IPS-20b (cell line): ENCODE data around the gene PHAF1.

Experiments used
- H3K27ac ChIP-seq: one replicate; pipeline ENCODE4 v1.5.1; 2013; ENCODE audit warnings: low read length
- H3K27me3 ChIP-seq: 2 replicates; pipeline ENCODE4 v1.6.1; 2013; ENCODE audit warnings: mild to moderate bottlenecking, low read length, inconsistent platforms; ENCODE audit not compliant: insufficient read depth
- H3K36me3 ChIP-seq: 2 replicates; pipeline ENCODE4 v1.6.1; 2013; ENCODE audit warnings: low read depth, mild to moderate bottlenecking, inconsistent platforms, low read length, moderate library complexity; ENCODE audit not compliant: insufficient read depth
- H3K4me1 ChIP-seq: 2 replicates; pipeline ENCODE4 v1.6.1; 2013; ENCODE audit warnings: mild to moderate bottlenecking, control low read depth, inconsistent platforms, low read length, moderate library complexity; ENCODE audit not compliant: insufficient read depth
- H3K4me3 ChIP-seq: 2 replicates; pipeline ENCODE4 v1.5.1; 2013; ENCODE audit warnings: mild to moderate bottlenecking, low read length, inconsistent platforms
- H3K9ac ChIP-seq: 2 replicates; pipeline ENCODE4 v1.6.1; 2013; ENCODE audit warnings: low read depth, mild to moderate bottlenecking, inconsistent platforms, low read length, moderate library complexity
- H3K9me3 ChIP-seq: 2 replicates; pipeline ENCODE4 v1.6.1; 2013; ENCODE audit warnings: mild to moderate bottlenecking, low read depth, low read length, inconsistent platforms; ENCODE audit not compliant: insufficient read depth

The PHAF1 gene

GRCh38 chr16:67087803-67088202 is 21.9 kb upstream of the PHAF1 start:
- no peaks in the 10 kb centered on the region for H3K36me3 ChIP-seq
- H3K27me3 ChIP-seq = no peaks in the 10 kb centered on the region
- H3K9me3 ChIP-seq = no peaks in the 10 kb centered on the region
- no peak overlapping the region for H3K4me3 ChIP-seq
- H3K4me1 ChIP-seq = no peaks in the 10 kb centered on the region
- no peak overlapping the region for H3K9ac ChIP-seq
- H3K27ac ChIP-seq = no peak overlapping the region

DNA sequence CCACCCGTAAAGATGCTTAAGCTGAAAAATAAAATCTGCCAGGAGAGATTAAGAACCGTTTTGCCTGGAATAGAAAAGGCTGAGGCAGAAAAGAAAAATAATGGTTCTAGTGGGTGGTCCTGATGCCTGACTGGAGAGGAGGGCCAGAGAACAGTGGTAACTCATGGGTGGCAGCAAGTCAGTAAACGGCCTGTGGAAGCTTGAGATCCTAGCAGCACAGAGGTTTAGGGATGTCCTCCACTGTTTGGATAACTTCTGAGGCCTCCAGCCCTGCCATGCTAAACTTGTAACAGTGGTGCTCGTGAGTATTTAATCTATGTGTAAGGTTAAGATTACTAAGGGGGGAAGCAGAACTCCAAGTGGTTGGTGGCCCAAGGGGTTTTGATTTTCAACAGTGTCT is 21.2 kb upstream of the PHAF1 start:
- Histone ChIP-seq H3K36me3 (no peaks in the 10 kb centered on the region), H3K27ac (no peak overlapping the region), H3K4me3 (no peak overlapping the region), H3K4me1 (no peaks in the 10 kb centered on the region), H3K9ac (no peak overlapping the region), H3K27me3 (no peaks in the 10 kb centered on the region), H3K9me3 (no peaks in the 10 kb centered on the region)

DNA sequence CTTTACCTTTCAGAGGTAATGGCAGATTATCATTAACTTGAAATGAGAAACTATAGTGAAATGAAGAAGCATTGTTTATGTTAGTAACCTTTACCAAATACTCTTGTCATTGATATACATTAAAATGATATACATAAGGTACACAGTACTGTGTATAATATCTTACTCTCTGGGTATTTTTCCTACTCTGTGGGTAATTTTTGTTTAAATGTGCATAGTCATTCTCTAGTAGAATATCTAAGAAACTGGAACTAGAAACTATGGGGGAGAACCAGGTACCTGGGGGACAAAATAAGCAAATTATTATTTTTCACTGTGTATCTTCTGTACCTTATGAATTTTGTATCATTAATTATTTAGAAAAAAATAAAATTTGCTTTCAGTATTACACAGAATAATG is 20.6 kb upstream of the PHAF1 start:
- Histone ChIP-seq H3K27ac (no peak overlapping the region), H3K36me3 (no peaks in the 10 kb centered on the region), H3K4me3 (no peak overlapping the region), H3K9ac (no peak overlapping the region), H3K9me3 (no peaks in the 10 kb centered on the region), H3K4me1 (no peaks in the 10 kb centered on the region), H3K27me3 (no peaks in the 10 kb centered on the region)

DNA sequence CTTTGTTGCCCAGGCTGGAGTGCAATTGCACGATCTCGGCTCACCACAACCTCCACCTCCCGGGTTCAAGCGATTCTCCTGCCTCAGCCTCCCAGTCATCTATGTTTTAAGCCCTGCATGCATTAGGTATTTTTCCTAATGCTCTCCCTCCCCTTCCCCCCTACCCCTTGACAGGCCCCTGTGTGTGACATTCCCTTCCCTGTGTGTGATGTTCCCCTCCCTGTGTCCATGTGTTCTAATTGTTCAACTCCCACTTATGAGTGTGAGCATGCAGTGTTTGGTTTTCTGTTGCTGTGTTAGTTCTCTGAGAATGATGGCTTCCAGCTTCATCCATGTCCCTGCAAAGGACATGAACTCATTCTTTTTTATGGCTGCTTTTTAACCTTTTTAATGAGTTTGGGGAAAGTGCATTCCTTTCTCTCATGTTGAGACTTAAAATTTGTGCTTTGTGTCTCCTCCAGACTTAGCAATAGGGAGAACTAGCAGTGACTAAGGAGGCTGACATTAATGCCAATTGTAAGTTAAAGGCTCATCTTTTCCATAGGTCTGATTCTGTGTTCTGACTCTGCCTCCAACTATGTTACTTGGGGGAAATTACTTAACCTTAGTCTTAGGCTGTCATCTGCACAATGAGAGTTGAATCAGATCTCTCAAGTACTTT is 17.7 kb upstream of the PHAF1 start:
- H3K36me3 ChIP-seq = no peaks in the 10 kb centered on the region
- H3K27me3 ChIP-seq = no peaks in the 10 kb centered on the region

GRCh38 chr16:67093098-67093726 is 16.5 kb upstream of the PHAF1 start:
- no peaks in the 10 kb centered on the region for H3K4me1 ChIP-seq

More for the DNA sequence above, 17.7 kb upstream of the PHAF1 start:
- Histone ChIP-seq H3K9me3 (no peaks in the 10 kb centered on the region), H3K4me3 (no peak overlapping the region), H3K4me1 (no peaks in the 10 kb centered on the region), H3K27ac (no peak overlapping the region), H3K9ac (no peak overlapping the region)

GRCh38 chr16:67098599-67098998 is 11.1 kb upstream of the PHAF1 start:
- H3K27ac ChIP-seq = no peak overlapping the region
- no peaks in the 10 kb centered on the region for H3K9me3 ChIP-seq
- peaks cover 7% of the 10 kb centered on the region for H3K36me3 ChIP-seq
- no peak overlapping the region for H3K4me3 ChIP-seq
- H3K4me1 ChIP-seq = no peaks in the 10 kb centered on the region
- no peak overlapping the region for H3K9ac ChIP-seq
- H3K27me3 ChIP-seq = no peaks in the 10 kb centered on the region

More at GRCh38 chr16:67093098-67093726, 16.5 kb upstream of the PHAF1 start:
- Histone ChIP-seq H3K9me3 (no peaks in the 10 kb centered on the region), H3K36me3 (no peaks in the 10 kb centered on the region), H3K4me3 (no peak overlapping the region), H3K27ac (no peak overlapping the region), H3K27me3 (no peaks in the 10 kb centered on the region), H3K9ac (no peak overlapping the region)

DNA sequence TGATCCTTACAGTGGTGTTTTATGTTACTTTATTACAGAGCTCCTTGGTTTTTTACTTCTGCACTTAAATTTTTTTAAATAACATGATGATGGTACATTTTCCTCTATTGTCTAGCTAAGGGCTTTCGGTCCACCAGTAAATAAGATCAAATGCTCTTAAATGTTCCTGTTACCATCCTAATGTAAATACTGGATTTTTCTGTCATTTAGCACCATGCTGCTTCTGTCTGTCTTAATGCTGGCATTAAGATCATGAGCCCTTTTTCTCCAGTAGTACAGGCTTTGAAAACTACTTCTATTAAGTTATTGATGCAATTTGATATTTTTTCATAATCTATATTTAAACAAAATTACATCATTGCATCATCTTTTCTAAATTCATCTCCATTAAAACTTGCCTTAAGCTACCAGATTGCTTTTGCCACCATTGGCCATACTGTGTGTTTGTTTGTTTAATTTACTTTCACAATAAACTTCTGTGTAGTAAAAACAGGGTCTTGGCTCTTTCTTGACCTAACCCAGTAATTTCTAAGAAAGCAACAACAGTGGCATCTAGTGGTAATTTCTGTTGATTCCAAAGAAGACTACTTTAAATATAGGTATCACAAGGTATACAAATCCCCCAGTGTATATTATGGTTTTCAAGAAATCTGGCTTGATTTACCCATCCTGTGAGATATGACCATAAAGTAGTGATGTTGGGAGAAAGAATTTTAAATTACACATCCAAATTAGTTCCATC is 9.0 kb upstream of the PHAF1 start:
- H3K9me3 ChIP-seq = no peaks in the 10 kb centered on the region
- no peak overlapping the region for H3K4me3 ChIP-seq
- H3K27me3 ChIP-seq = no peaks in the 10 kb centered on the region
- no peak overlapping the region for H3K27ac ChIP-seq
- no peaks in the 10 kb centered on the region for H3K4me1 ChIP-seq
- H3K9ac ChIP-seq = no peak overlapping the region
- H3K36me3 ChIP-seq = peaks cover 7% of the 10 kb centered on the region

- Histone ChIP-seq H3K9ac (no peak overlapping the region), H3K36me3 (peaks cover 7% of the 10 kb centered on the region), H3K27ac (no peak overlapping the region)
These were observed 8.2 kb upstream of the PHAF1 start for GRCh38 chr16:67101311-67102082.

DNA sequence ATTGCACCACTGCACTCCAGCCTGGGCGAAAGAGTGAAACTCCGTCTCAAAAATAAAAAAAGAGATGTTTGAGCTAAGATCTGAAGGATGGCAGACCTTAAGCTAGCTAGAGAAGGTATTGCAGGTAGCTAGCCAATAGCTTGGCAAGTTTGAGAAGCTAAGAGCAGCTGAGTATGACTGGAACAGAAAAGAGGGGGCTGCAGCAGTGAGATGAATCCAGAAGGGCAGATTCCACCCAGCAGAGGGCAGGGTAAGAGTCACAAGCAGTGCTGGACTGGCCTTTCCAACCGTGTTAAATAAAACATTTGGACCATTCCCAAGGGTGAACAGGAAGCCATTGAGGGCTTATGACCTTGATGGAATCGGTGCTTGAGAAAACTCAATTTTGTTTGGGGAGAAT is 5.7 kb upstream of the PHAF1 start:
- H3K4me1 ChIP-seq = no peaks in the 10 kb centered on the region

More at GRCh38 chr16:67101311-67102082, 8.2 kb upstream of the PHAF1 start:
- Histone ChIP-seq H3K9me3 (no peaks in the 10 kb centered on the region), H3K27me3 (no peaks in the 10 kb centered on the region), H3K4me3 (no peak overlapping the region), H3K4me1 (no peaks in the 10 kb centered on the region)

DNA sequence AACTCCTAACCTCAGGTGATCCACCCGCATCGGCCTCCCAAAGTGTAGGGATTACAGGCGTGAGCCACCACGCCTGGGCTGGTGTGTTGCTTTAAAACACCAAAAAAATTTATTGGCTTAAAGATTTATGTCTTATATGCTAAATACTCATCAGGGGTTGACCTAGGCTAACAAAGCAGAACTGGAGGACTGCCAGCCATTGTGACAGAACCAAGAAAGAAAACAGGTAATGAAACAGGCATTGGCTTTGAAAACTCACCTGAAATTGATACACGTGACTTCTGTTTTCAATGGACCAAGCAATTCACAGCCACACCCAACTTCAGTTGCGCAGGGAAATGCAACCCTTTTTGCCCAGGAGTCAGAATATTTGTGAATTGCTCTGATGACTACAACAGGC is 4.9 kb upstream of the PHAF1 start:
- peaks cover 5% of the 10 kb centered on the region; the same call in 1 of the 2 replicates for H3K36me3 ChIP-seq
- H3K27me3 ChIP-seq = peaks cover 9% of the 10 kb centered on the region; the same call in 1 of the 2 replicates
- no peaks in the 10 kb centered on the region for H3K4me1 ChIP-seq
- no peak overlapping the region for H3K27ac ChIP-seq
- no peak overlapping the region for H3K4me3 ChIP-seq
- no peaks in the 10 kb centered on the region for H3K9me3 ChIP-seq
- H3K9ac ChIP-seq = no peak overlapping the region

More for the DNA sequence above, 5.7 kb upstream of the PHAF1 start:
- H3K4me3 ChIP-seq = no peak overlapping the region
- H3K36me3 ChIP-seq = peaks cover 7% of the 10 kb centered on the region; the same call in 1 of the 2 replicates
- H3K27ac ChIP-seq = no peak overlapping the region
- H3K9ac ChIP-seq = no peak overlapping the region
- no peaks in the 10 kb centered on the region for H3K9me3 ChIP-seq
- peaks cover 8% of the 10 kb centered on the region; the same call in 1 of the 2 replicates for H3K27me3 ChIP-seq

- peaks cover 1% of the 10 kb centered on the region; the same call in 1 of the 2 replicates for H3K36me3 ChIP-seq
- H3K4me1 ChIP-seq = no peaks in the 10 kb centered on the region
- no peak overlapping the region for H3K9ac ChIP-seq
- H3K9me3 ChIP-seq = no peaks in the 10 kb centered on the region
- H3K27ac ChIP-seq = no peak overlapping the region
- H3K27me3 ChIP-seq = peaks cover 9% of the 10 kb centered on the region; the same call in 1 of the 2 replicates
- H3K4me3 ChIP-seq = no peak overlapping the region
These were observed 4.5 kb upstream of the PHAF1 start for GRCh38 chr16:67105246-67105645.
